SK-N-SH (cell line): Measurements from ENCODE around the gene FYB1.

ENCODE experiments used
- CTCF ChIP-seq: fragments of 200-600 bp; sonication (generic); IDR thresholded peaks from 2 replicates; pipeline ENCODE4 v1.6.1; 2017; ENCODE audit warnings: antibody characterized with exemption, mild to moderate bottlenecking, moderate library complexity
- EP300 ChIP-seq, 2 experiments: IDR thresholded peaks; 2 replicates each; pipeline versions ENCODE4 v1.4.0 to v1.6.1; 2012; ENCODE audit warnings: borderline replicate concordance in 1 of 2, low read depth in 1 of 2, low read length in 1 of 2
- EZH2phosphoT487 ChIP-seq: fragments of 200-600 bp; sonication (generic); IDR thresholded peaks from 2 replicates; pipeline ENCODE4 v1.6.1; 2017; ENCODE audit warnings: low read depth, mixed run types, mild to moderate bottlenecking, antibody characterized with exemption, moderate library complexity, borderline replicate concordance
- GABPA ChIP-seq: IDR thresholded peaks from 2 replicates; pipeline ENCODE4 v1.4.0; 2012; ENCODE audit warnings: low read depth, mild to moderate bottlenecking
- GATA2 ChIP-seq: sonication (generic); formaldehyde crosslinking; IDR thresholded peaks from 2 replicates; pipeline ENCODE4 v1.5.0; 2020; ENCODE audit warnings: mild to moderate bottlenecking, missing genetic modification reagents
- JUND ChIP-seq: IDR thresholded peaks from 2 replicates; pipeline ENCODE4 v1.4.0; 2012
- NRF1 ChIP-seq: IDR thresholded peaks from 2 replicates; pipeline ENCODE4 v1.6.1; 2012; ENCODE audit warnings: low read depth, mild to moderate bottlenecking, low read length
- POLR2AphosphoS5 ChIP-seq: IDR thresholded peaks from 2 replicates; pipeline ENCODE4 v1.6.1; 2012; ENCODE audit warnings: low read depth, low read length
- RAD21 ChIP-seq: IDR thresholded peaks from 2 replicates; pipeline ENCODE4 v1.6.1; 2012; ENCODE audit warnings: mild to moderate bottlenecking, low read length
- REST ChIP-seq: IDR thresholded peaks from 2 replicates; pipeline ENCODE4 v1.6.1; 2012; ENCODE audit warnings: mild to moderate bottlenecking, low read depth, low read length, moderate library complexity
- TCF12 ChIP-seq: IDR thresholded peaks from 2 replicates; pipeline ENCODE4 v1.4.0; 2012
- USF1 ChIP-seq: IDR thresholded peaks from 2 replicates; pipeline ENCODE4 v1.4.0; 2012; ENCODE audit warnings: low read depth, borderline replicate concordance

GRCh38 chr5:39109606-39110005 is 109.8 kb downstream of the FYB1 start:
- TF ChIP-seq REST (no peak), JUND (no peak), EP300 (IDR thresholded peaks at IDR 0.05; ENCODE audit: borderline replicate concordance in 1 of 2, low read depth in 1 of 2, low read length in 1 of 2) (no peak), CTCF (no peak), RAD21 (no peak), EZH2phosphoT487 (no peak), NRF1 (no peak), GATA2 (no peak), USF1 (no peak), GABPA (no peak), TCF12 (no peak), POLR2AphosphoS5 (no peak)
